HepG2 (cell line): Measurements from ENCODE around the gene GFER. TPM values are rescaled to one million over a fixed set of nuclear protein-coding genes. Genes with fewer than 3 reads are reported as not detected.

Experiments
- FOXA3 ChIP-seq: IDR thresholded peaks from 2 replicates; pipeline ENCODE4 v1.6.1; 2016; ENCODE audit warnings: missing genetic modification reagents, missing compliant biosample characterization
- FOXC1 ChIP-seq: sonication (generic); formaldehyde crosslinking; IDR thresholded peaks from 2 replicates; pipeline ENCODE4 v1.8.0; 2022; ENCODE audit warnings: mild to moderate bottlenecking, missing genetic modification reagents, borderline replicate concordance
- GMEB1 ChIP-seq: sonication (generic); formaldehyde crosslinking; IDR thresholded peaks from 2 replicates; pipeline ENCODE4 v1.5.1; 2020; ENCODE audit warnings: missing genetic modification reagents, mild to moderate bottlenecking, borderline replicate concordance
- MZF1 ChIP-seq: sonication (generic); formaldehyde crosslinking; IDR thresholded peaks from 2 replicates; pipeline ENCODE4 v1.8.1; 2023; ENCODE audit warnings: mild to moderate bottlenecking, missing genetic modification reagents, borderline replicate concordance
- NONO ChIP-seq, 2 experiments: fragments of 450-650 bp in 1 of 2; sonication (generic) in 1 of 2; formaldehyde crosslinking in 1 of 2; IDR thresholded peaks in 1 of 2; conservative IDR thresholded peaks in 1 of 2; 2 replicates each; pipeline versions ENCODE4 v1.6.1 to v1.8.0; 2017 to 2022; ENCODE audit warnings: mild to moderate bottlenecking in 1 of 2, missing genetic modification reagents in 1 of 2, moderate library complexity in 1 of 2
- RBFOX2 ChIP-seq: fragments of 200-400 bp; formaldehyde crosslinking; IDR thresholded peaks from 2 replicates; pipeline ENCODE4 v1.6.1; 2017; ENCODE audit warnings: low read depth, mild to moderate bottlenecking, low read length
- ZIK1 ChIP-seq: sonication (generic); formaldehyde crosslinking; IDR thresholded peaks from 2 replicates; pipeline ENCODE4 v1.5.0; 2020; ENCODE audit warnings: mild to moderate bottlenecking, low read depth, missing genetic modification reagents, borderline replicate concordance
- ZNF333 ChIP-seq: sonication (generic); formaldehyde crosslinking; IDR thresholded peaks from 2 replicates; pipeline ENCODE4 v1.4.0; 2020; ENCODE audit warnings: mild to moderate bottlenecking, missing genetic modification reagents, borderline replicate concordance
- ZNF768 ChIP-seq: sonication (generic); formaldehyde crosslinking; IDR thresholded peaks from 2 replicates; pipeline ENCODE4 v1.4.0; 2020; ENCODE audit warnings: missing genetic modification reagents
- ZSCAN30 ChIP-seq: sonication (generic); formaldehyde crosslinking; IDR thresholded peaks from 2 replicates; pipeline ENCODE4 v1.5.0; 2020; ENCODE audit warnings: mild to moderate bottlenecking, missing genetic modification reagents
- ZXDC ChIP-seq: sonication (generic); formaldehyde crosslinking; IDR thresholded peaks from 2 replicates; pipeline ENCODE4 v1.5.0; 2020; ENCODE audit warnings: mild to moderate bottlenecking, missing genetic modification reagents
- polyA plus RNA-seq, 8 experiments: library from polyadenylated mRNA; depleted of rRNA in 3 of 8; stranded (reverse) in 7 of 8; unstranded in 1 of 8; fragments of >200 nt; fragmentation: Illumina TruSeq in 4 of 8; extraction: Trizol in 4 of 8; gene quantifications; 2 replicates each; pipeline versions ENCODE4 v1.2.1 to v1.2.3, GENCODE V29; 2011 to 2016; ENCODE audit warnings: low read depth in 4 of 8, missing spikeins in 1 of 8, mixed read lengths in 1 of 8; ENCODE audit not compliant: insufficient read depth in 1 of 8
- total RNA-seq, 5 experiments: library from RNA; depleted of rRNA; stranded (reverse); fragments of >200 nt; fragmentation: Illumina TruSeq; extraction: Trizol; gene quantifications; 2 replicates each; pipeline ENCODE4 v1.2.3, GENCODE V29; 2016; ENCODE audit warnings: low read depth in 1 of 5
- TF ChIP-seq, protein P1 (sequence below): sonication (generic); formaldehyde crosslinking; conservative IDR thresholded peaks from 2 replicates; pipeline ENCODE4 v1.4.0; 2020; ENCODE audit warnings: missing genetic modification reagents
- TF ChIP-seq, protein P2 (sequence below): sonication (generic); formaldehyde crosslinking; IDR thresholded peaks from 2 replicates; pipeline ENCODE4 v1.5.1; 2020; ENCODE audit warnings: mild to moderate bottlenecking, missing genetic modification reagents

Gene GFER
- total and polyA plus RNA-seq, 2 of the 13 experiments (the other 11 are each of a cell fraction or from before 2014, with no cell fraction given): 28.6 to 71.7 TPM

GRCh38 chr16:1959269-1960039, 24.5 kb upstream of the GFER start, which contains the start of gene NDUFB10 (continued):
- TF ChIP-seq, protein P1, sequence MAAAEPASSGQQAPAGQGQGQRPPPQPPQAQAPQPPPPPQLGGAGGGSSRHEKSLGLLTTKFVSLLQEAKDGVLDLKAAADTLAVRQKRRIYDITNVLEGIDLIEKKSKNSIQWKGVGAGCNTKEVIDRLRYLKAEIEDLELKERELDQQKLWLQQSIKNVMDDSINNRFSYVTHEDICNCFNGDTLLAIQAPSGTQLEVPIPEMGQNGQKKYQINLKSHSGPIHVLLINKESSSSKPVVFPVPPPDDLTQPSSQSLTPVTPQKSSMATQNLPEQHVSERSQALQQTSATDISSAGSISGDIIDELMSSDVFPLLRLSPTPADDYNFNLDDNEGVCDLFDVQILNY (CRISPR knock-in tag): peak; percentile 59; the same call in 1 of the 2 replicates
- TF ChIP-seq MZF1 (no peak), FOXA3 (no peak; the same call in 1 of the 2 replicates), FOXC1 (CRISPR knock-in tag) (peak; percentile 72), ZNF333 (CRISPR knock-in tag) (no peak; the same call in 1 of the 2 replicates), ZNF768 (CRISPR knock-in tag) (peak; percentile 70; the same call in 1 of the 2 replicates), RBFOX2 (peak; percentile 97), GMEB1 (CRISPR knock-in tag) (peak; percentile 94), ZSCAN30 (CRISPR knock-in tag) (0 out of 2 replicates have a peak, but pooled peaks have one; percentile 23), ZXDC (CRISPR knock-in tag) (peak; percentile 55; the same call in 1 of the 2 replicates), NONO (IDR thresholded peaks at IDR 0.05) (no peak), NONO (CRISPR knock-in tag; conservative IDR thresholded peaks at IDR 0.05) (peak; percentile 87), ZIK1 (CRISPR knock-in tag) (0 out of 2 replicates have a peak, but pooled peaks have one; percentile 61)
- TF ChIP-seq, protein P2, sequence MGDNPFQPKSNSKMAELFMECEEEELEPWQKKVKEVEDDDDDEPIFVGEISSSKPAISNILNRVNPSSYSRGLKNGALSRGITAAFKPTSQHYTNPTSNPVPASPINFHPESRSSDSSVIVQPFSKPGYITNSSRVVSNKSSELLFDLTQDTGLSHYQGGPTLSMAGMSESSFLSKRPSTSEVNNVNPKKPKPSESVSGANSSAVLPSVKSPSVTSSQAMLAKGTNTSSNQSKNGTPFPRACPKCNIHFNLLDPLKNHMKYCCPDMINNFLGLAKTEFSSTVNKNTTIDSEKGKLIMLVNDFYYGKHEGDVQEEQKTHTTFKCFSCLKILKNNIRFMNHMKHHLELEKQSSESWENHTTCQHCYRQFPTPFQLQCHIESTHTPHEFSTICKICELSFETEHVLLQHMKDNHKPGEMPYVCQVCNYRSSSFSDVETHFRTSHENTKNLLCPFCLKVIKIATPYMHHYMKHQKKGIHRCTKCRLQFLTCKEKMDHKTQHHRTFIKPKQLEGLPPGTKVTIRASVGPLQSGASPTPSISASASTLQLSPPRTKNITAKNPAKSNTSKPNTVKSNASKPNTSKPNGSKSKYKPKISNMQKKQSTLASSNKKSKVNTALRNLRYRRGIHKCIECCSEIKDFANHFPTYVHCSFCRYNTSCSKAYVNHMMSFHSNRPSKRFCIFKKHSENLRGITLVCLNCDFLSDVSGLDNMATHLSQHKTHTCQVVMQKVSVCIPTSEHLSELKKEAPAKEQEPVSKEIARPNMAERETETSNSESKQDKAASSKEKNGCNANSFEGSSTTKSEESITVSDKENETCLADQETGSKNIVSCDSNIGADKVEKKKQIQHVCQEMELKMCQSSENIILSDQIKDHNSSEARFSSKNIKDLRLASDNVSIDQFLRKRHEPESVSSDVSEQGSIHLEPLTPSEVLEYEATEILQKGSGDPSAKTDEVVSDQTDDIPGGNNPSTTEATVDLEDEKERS: peak; percentile 17; the same call in 1 of the 2 replicates
